Measurements from ENCODE around the gene APEX1.

DNA sequence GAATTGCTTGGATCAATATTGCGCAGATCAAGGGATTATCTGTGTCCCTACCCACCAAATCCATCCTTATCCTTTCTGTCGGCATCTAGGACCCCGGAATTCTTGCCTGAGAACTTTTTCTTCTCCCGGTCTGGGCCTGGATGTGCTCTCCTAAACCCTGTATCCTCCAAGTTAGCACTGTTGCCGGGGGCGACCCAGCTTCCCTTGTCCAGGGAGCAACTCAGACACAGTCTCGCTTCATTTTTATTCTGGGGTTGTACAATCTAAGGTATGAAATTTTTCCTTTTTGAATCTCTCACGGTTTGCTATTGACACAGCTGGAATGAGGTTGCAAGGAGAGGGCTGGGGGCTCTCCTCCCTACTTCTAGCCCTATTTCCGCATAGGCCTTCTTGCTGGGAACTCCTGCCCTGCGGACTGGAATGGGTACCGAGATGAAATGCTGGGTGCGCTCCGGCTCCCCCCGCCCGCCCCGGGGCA, 13.8 kb downstream of the APEX1 start:
- TF ChIP-seq EZH2phosphoT487 (IDR thresholded peaks at IDR 0.05; ENCODE audit: insufficient read depth, low read depth) (no peak), EZH2 (IDR thresholded peaks at IDR 0.05; ENCODE audit: insufficient read depth, poor library complexity, severe bottlenecking) (no peak)

Measured in GM23248 (cell line).